GM23338 (cell line): ENCODE measurements around the gene RPP40. TPM values are rescaled to one million over a fixed set of nuclear protein-coding genes. Genes with fewer than 3 reads are reported as not detected.

Experiments
- ATAC-seq: fragments of 200-7000 bp; cut with Tn5 transposase; 3 replicates; pipeline ENCODE4 v1.9.1; 2020
- DNase-seq: peaks from one replicate; pipeline ENCODE4 v3.0.0-alpha.2; 2015; ENCODE audit warnings: low spot score
- H2AFZ ChIP-seq: fragments of 200-600 bp; sonication (generic); 2 replicates; pipeline ENCODE4 v1.8.0; 2016; ENCODE audit warnings: antibody characterized with exemption, mild to moderate bottlenecking, moderate library complexity
- H3F3A ChIP-seq: fragments of 200-600 bp; sonication (generic); replicated peaks from 2 replicates; pipeline ENCODE4 v1.8.0; 2017; ENCODE audit warnings: antibody characterized with exemption, mixed run types, low read depth
- H3K27ac ChIP-seq: fragments of 200-600 bp; sonication (generic); 2 replicates; pipeline ENCODE4 v1.6.1; 2016; ENCODE audit warnings: low read depth
- H3K27me3 ChIP-seq: fragments of 200-600 bp; sonication (generic); 2 replicates; pipeline ENCODE4 v1.8.0; 2016; ENCODE audit warnings: mild to moderate bottlenecking, mixed run types, moderate library complexity; ENCODE audit not compliant: insufficient read depth
- H3K36me3 ChIP-seq: fragments of 200-600 bp; sonication (generic); 2 replicates; pipeline ENCODE4 v1.8.0; 2016; ENCODE audit warnings: mild to moderate bottlenecking; ENCODE audit not compliant: insufficient read depth
- H3K4me1 ChIP-seq: fragments of 200-600 bp; sonication (generic); 2 replicates; pipeline ENCODE4 v1.8.0; 2016; ENCODE audit warnings: mild to moderate bottlenecking, moderate library complexity; ENCODE audit not compliant: insufficient read depth
- H3K4me2 ChIP-seq: fragments of 200-600 bp; sonication (generic); 2 replicates; pipeline ENCODE4 v1.7.1; 2017; ENCODE audit warnings: mixed run types
- H3K4me3 ChIP-seq: fragments of 200-600 bp; sonication (generic); 2 replicates; pipeline ENCODE4 v1.6.1; 2016; ENCODE audit warnings: mixed run types
- H3K79me2 ChIP-seq: fragments of 200-600 bp; sonication (generic); replicated peaks from 2 replicates; pipeline ENCODE4 v1.8.0; 2017; ENCODE audit warnings: mild to moderate bottlenecking; ENCODE audit not compliant: insufficient read depth
- H3K9me2 ChIP-seq: fragments of 200-600 bp; sonication (generic); 2 replicates; pipeline ENCODE4 v1.8.0; 2017; ENCODE audit not compliant: insufficient read depth
- H4K20me1 ChIP-seq: fragments of 200-600 bp; sonication (generic); replicated peaks from 2 replicates; pipeline ENCODE4 v1.8.0; 2017; ENCODE audit warnings: mild to moderate bottlenecking; ENCODE audit not compliant: insufficient read depth
- H3K27ac Mint-ChIP-seq: 2 replicates; pipeline ENCODE4 v1.8.0; 2020; ENCODE audit warnings: inconsistent platforms, mild to moderate bottlenecking, moderate library complexity, mixed read lengths
- H3K27me3 Mint-ChIP-seq: 3 replicates; pipeline ENCODE4 v1.8.0; 2022; ENCODE audit warnings: low read depth, mild to moderate bottlenecking, moderate library complexity, mixed read lengths, inconsistent platforms; ENCODE audit not compliant: insufficient read depth, poor library complexity
- H3K36me3 Mint-ChIP-seq: 3 replicates; pipeline ENCODE4 v1.8.0; 2021; ENCODE audit warnings: low read depth, mild to moderate bottlenecking, inconsistent platforms, moderate library complexity, mixed read lengths
- H3K4me1 Mint-ChIP-seq: 3 replicates; pipeline ENCODE4 v1.8.0; 2020; ENCODE audit warnings: mild to moderate bottlenecking, inconsistent platforms, mixed read lengths
- H3K4me3 Mint-ChIP-seq: 3 replicates; pipeline ENCODE4 v1.8.0; 2021; ENCODE audit warnings: moderate library complexity, mild to moderate bottlenecking, inconsistent platforms, mixed read lengths
- H3K9me3 Mint-ChIP-seq: 3 replicates; pipeline ENCODE4 v1.8.0; 2020; ENCODE audit warnings: moderate library complexity, mild to moderate bottlenecking, inconsistent platforms, mixed read lengths
- CREB1 ChIP-seq: fragments of 250-450 bp; sonication (Bioruptor Pico); IDR thresholded peaks from 2 replicates; pipeline ENCODE4 v1.5.0; 2020; ENCODE audit warnings: low read depth, mild to moderate bottlenecking, moderate library complexity
- ETS1 ChIP-seq: IDR thresholded peaks from 2 replicates; pipeline ENCODE4 v1.6.1; 2016; ENCODE audit warnings: antibody characterized with exemption
- JUNB ChIP-seq: IDR thresholded peaks from one replicate; pipeline ENCODE4 v1.6.1; 2016; ENCODE audit warnings: antibody characterized with exemption; ENCODE audit not compliant: unreplicated experiment
- STAT1 ChIP-seq: IDR thresholded peaks from one replicate; pipeline ENCODE4 v1.6.1; 2016; ENCODE audit warnings: antibody characterized with exemption; ENCODE audit not compliant: unreplicated experiment
- ZNF114 ChIP-seq: fragments of 250-450 bp; sonication (Bioruptor Pico); IDR thresholded peaks from 2 replicates; pipeline ENCODE4 v1.5.0; 2020; ENCODE audit warnings: mild to moderate bottlenecking, moderate library complexity
- ZNF462 ChIP-seq: fragments of 250-450 bp; sonication (Bioruptor Pico); IDR thresholded peaks from 2 replicates; pipeline ENCODE4 v1.5.0; 2020; ENCODE audit warnings: mild to moderate bottlenecking, moderate library complexity
- polyA plus RNA-seq: library from polyadenylated mRNA; unstranded; fragments of >200 nt; fragmentation: Nextera tagmentation; extraction: Ambion mirVana; gene quantifications from 2 replicates; pipeline ENCODE4 v1.2.1, GENCODE V29; 2016
- total RNA-seq: library from RNA; depleted of rRNA; stranded (reverse); fragments of >200 nt; shearing (Covaris generic); gene quantifications from 2 replicates; pipeline ENCODE4 v1.2.3, GENCODE V29; 2014
- TF ChIP-seq, protein P1 (sequence below): IDR thresholded peaks from one replicate; pipeline ENCODE4 v1.6.1; 2018; ENCODE audit warnings: antibody characterized with exemption; ENCODE audit not compliant: unreplicated experiment

The RPP40 gene
- total and polyA plus RNA-seq, 2 experiments from 2014 or later = 39.3 to 40.4 TPM

DNA sequence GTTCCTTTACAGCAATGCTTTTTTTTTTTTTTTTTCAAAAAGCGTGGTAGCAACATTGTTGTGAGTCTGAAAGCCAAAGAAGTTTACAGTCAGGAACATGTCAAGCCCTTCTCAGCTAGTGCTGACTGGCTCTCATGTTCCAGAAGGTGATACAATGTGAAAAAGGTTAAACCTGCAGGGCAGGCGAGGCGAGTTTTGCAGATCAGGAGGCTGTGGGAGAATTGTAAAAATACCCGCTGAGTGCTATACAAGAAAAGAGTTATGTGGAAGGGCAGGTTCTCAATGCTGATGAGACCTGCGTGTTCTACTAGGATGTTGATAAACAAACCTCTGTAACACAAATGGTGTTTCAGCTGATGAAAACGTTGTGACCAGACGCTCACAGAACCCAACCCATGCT, 30.9 kb upstream of the RPP40 start:
- peaks cover 2% of the 10 kb centered on the region; the same call in 1 of the 3 replicates for H3K9me3 Mint-ChIP-seq
- Histone ChIP-seq H3K27me3 (no peaks in the 10 kb centered on the region), H3K79me2 (no peaks in the 10 kb centered on the region), H3K4me2 (peak overlapping the region; percentile 48; the same call in 1 of the 2 replicates), H3K4me3 (no peak overlapping the region), H3K27ac (no peak overlapping the region), H3K36me3 (no peaks in the 10 kb centered on the region), H3K4me1 (peaks cover 22% of the 10 kb centered on the region), H4K20me1 (no peaks in the 10 kb centered on the region), H2AFZ (no peak overlapping the region), H3K9me2 (no peaks in the 10 kb centered on the region), H3F3A (0 out of 2 replicates have a peak, but pooled peaks cover 4% of the 10 kb centered on the region)
- ATAC-seq (no peak), DNase-seq (no peak)
- H3K27ac Mint-ChIP-seq = no peak overlapping the region
- H3K36me3 Mint-ChIP-seq = no peaks in the 10 kb centered on the region
- no peak overlapping the region for H3K4me3 Mint-ChIP-seq
- no peak for TF ChIP-seq JUNB
- no peak for TF ChIP-seq STAT1
- TF ChIP-seq, protein P1, sequence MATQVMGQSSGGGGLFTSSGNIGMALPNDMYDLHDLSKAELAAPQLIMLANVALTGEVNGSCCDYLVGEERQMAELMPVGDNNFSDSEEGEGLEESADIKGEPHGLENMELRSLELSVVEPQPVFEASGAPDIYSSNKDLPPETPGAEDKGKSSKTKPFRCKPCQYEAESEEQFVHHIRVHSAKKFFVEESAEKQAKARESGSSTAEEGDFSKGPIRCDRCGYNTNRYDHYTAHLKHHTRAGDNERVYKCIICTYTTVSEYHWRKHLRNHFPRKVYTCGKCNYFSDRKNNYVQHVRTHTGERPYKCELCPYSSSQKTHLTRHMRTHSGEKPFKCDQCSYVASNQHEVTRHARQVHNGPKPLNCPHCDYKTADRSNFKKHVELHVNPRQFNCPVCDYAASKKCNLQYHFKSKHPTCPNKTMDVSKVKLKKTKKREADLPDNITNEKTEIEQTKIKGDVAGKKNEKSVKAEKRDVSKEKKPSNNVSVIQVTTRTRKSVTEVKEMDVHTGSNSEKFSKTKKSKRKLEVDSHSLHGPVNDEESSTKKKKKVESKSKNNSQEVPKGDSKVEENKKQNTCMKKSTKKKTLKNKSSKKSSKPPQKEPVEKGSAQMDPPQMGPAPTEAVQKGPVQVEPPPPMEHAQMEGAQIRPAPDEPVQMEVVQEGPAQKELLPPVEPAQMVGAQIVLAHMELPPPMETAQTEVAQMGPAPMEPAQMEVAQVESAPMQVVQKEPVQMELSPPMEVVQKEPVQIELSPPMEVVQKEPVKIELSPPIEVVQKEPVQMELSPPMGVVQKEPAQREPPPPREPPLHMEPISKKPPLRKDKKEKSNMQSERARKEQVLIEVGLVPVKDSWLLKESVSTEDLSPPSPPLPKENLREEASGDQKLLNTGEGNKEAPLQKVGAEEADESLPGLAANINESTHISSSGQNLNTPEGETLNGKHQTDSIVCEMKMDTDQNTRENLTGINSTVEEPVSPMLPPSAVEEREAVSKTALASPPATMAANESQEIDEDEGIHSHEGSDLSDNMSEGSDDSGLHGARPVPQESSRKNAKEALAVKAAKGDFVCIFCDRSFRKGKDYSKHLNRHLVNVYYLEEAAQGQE = no peak
- no peak for TF ChIP-seq CREB1
- TF ChIP-seq ZNF114 (CRISPR knock-in tag) = no peak
- no peak for TF ChIP-seq ZNF462 (CRISPR knock-in tag)
- no peak for TF ChIP-seq ETS1
- peaks cover 40% of the 10 kb centered on the region for H3K4me1 Mint-ChIP-seq
- peaks cover 16% of the 10 kb centered on the region for H3K27me3 Mint-ChIP-seq
